Esophagus squamous epithelium (tissue), 4 donors: Measurements from ENCODE around the gene NEB.

ENCODE experiments used
- CTCF ChIP-seq, 6 experiments: fragments of 450-650 bp in 4 of 6; fragments of 200-600 bp in 2 of 6; sonication (generic) in 2 of 6; IDR thresholded peaks; one replicate each; pipeline ENCODE4 v1.5.1; 2016 to 2019; ENCODE audit warnings: antibody characterized with exemption in 6 of 6, mild to moderate bottlenecking in 4 of 6, moderate library complexity in 4 of 6
- POLR2A ChIP-seq, 4 donors: fragments of 450-650 bp; IDR thresholded peaks; one replicate each; pipeline ENCODE4 v1.6.1; 2017; ENCODE audit warnings: antibody characterized with exemption in 4 of 4, mild to moderate bottlenecking in 4 of 4, moderate library complexity in 3 of 4

DNA sequence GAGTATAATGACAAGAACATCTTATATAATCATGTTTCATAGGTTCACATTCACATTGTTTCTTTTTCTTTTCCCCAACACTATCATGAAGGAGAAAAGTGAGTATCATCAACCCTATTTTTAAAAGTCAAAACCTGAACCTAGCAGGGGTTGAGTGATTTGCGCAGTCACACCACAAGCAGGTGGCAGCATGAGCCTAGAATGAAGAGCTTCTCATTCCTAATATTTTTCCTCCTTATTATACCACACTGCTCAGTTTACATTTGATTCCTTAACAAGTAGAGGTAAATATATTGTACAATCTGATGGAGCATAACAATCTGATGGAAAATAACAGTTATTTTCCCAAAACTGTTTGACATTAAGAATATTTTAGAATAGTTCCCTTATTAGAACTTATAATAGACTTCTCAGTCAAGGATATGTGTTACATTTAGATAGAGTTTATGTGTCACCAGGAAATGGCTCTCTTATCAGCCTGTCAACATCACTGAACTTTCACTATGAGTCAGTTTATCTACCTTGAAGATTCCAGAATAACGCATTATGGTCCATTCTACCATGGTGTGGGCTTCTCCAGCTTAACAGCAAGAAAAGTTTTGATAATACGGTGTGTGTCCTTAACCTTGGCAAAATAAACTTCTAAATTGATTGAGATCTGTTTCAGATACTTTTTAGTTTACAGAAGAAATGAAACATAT lies 119.5 kb downstream of the NEB start:
- no peak for TF ChIP-seq CTCF (IDR thresholded peaks at IDR 0.05)
- no peak for TF ChIP-seq POLR2A (IDR thresholded peaks at IDR 0.05)
